Large intestine (tissue), 3 donors: ENCODE results near the gene PARL. TPM values are rescaled to one million over a fixed set of nuclear protein-coding genes. Genes with fewer than 3 reads are reported as not detected.

Experiments used
- DNase-seq, 2 donors: peaks; one replicate each; pipeline versions ENCODE4 v3.0.0 to v3.0.0-alpha.2; 2013
- H3K27ac ChIP-seq: one replicate; pipeline ENCODE4 v1.5.1; 2013; ENCODE audit warnings: low read length
- H3K27me3 ChIP-seq: 2 replicates; pipeline ENCODE4 v1.6.1; 2013; ENCODE audit warnings: low read length; ENCODE audit not compliant: control insufficient read depth, insufficient read depth
- H3K36me3 ChIP-seq: 2 replicates; pipeline ENCODE4 v1.6.1; 2013; ENCODE audit warnings: low read length; ENCODE audit not compliant: control insufficient read depth, insufficient read depth
- H3K4me1 ChIP-seq: one replicate; pipeline ENCODE4 v1.6.1; 2013; ENCODE audit warnings: low read length; ENCODE audit not compliant: control insufficient read depth, insufficient read depth
- H3K4me3 ChIP-seq: one replicate; pipeline ENCODE4 v1.5.1; 2013; ENCODE audit warnings: low read length
- H3K9me3 ChIP-seq: one replicate; pipeline ENCODE4 v1.6.1; 2013; ENCODE audit warnings: mild to moderate bottlenecking, low read depth, low read length, moderate library complexity; ENCODE audit not compliant: control insufficient read depth
- WGBS: methylation state at CpG from one replicate; pipeline ENCODE4 v1.1.5; 2013; ENCODE audit warnings: low lambda C conversion rate; ENCODE audit not compliant: insufficient coverage; 5-methylcytosine and 5-hydroxymethylcytosine counted together
- polyA plus RNA-seq: library from polyadenylated mRNA; unstranded; fragments of 120-200 nt; gene quantifications from one replicate; pipeline ENCODE4 v1.2.1, GENCODE V29; 2013

The PARL gene
- polyA plus RNA-seq, 1 donor, result 42.1 TPM

GRCh38 chr3:183920416-183920815 is 35.7 kb upstream of the PARL start:
- no peak for DNase-seq
- no peak overlapping the region for H3K27ac ChIP-seq
- no peaks in the 10 kb centered on the region for H3K9me3 ChIP-seq
- WGBS, result no CpG with 5 or more reads among the region's 14 CpGs
- no peak overlapping the region for H3K4me3 ChIP-seq
- no peaks in the 10 kb centered on the region for H3K4me1 ChIP-seq
- peaks cover 17% of the 10 kb centered on the region for H3K36me3 ChIP-seq
- H3K27me3 ChIP-seq, result no peaks in the 10 kb centered on the region

- H3K27me3 ChIP-seq, result no peaks in the 10 kb centered on the region
- H3K4me3 ChIP-seq, result no peak overlapping the region
- H3K36me3 ChIP-seq, result peaks cover 10% of the 10 kb centered on the region
- H3K4me1 ChIP-seq, result no peaks in the 10 kb centered on the region
- H3K27ac ChIP-seq, result no peak overlapping the region
- WGBS, result no CpG with 5 or more reads among the region's 2 CpGs
- H3K9me3 ChIP-seq, result peaks cover 6% of the 10 kb centered on the region
- DNase-seq, result no peak
Observed at GRCh38 chr3:183918178-183918577, 33.5 kb upstream of the PARL start.

GRCh38 chr3:183917776-183918175 is 33.1 kb upstream of the PARL start:
- Histone ChIP-seq H3K9me3 (peaks cover 6% of the 10 kb centered on the region), H3K27ac (no peak overlapping the region), H3K4me3 (no peak overlapping the region), H3K36me3 (peaks cover 8% of the 10 kb centered on the region), H3K27me3 (no peaks in the 10 kb centered on the region), H3K4me1 (no peaks in the 10 kb centered on the region)
- no CpG with 5 or more reads among the region's 4 CpGs for WGBS
- DNase-seq, result no peak

DNA sequence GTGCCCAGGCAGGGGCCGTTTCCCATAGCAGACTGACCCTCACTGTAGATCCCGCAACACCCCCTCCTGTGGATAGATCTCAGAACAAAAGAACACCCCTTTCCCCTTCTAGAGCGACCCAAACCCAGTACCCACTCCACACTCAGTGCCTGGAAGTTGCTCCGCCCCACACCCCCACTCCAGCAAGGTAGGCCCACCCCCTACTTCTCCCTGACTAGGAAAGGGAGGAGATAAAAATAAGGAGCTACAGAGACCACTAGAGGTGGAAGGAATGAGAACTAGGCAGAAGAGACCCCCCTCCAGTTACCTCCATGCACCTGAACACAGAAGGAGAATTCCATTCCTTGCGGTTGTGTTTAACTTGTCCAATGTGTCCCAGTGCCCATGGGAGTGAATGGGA is 30.2 kb upstream of the PARL start:
- no peak overlapping the region for H3K27ac ChIP-seq
- H3K9me3 ChIP-seq, result peaks cover 6% of the 10 kb centered on the region
- no peak overlapping the region for H3K4me3 ChIP-seq
- no peaks in the 10 kb centered on the region for H3K4me1 ChIP-seq
- DNase-seq, result no peak
- no peaks in the 10 kb centered on the region for H3K36me3 ChIP-seq
- no peaks in the 10 kb centered on the region for H3K27me3 ChIP-seq
- WGBS, result 67% methylated on average over 1 of the region's 5 CpGs

- H3K27me3 ChIP-seq, result no peaks in the 10 kb centered on the region
- DNase-seq, result no peak
- no peaks in the 10 kb centered on the region for H3K36me3 ChIP-seq
- H3K9me3 ChIP-seq, result peaks cover 6% of the 10 kb centered on the region
- no peak overlapping the region for H3K4me3 ChIP-seq
- WGBS, result no CpG with 5 or more reads among the region's 9 CpGs
- no peak overlapping the region for H3K27ac ChIP-seq
- no peaks in the 10 kb centered on the region for H3K4me1 ChIP-seq
Observed at GRCh38 chr3:183913580-183913920, 28.9 kb upstream of the PARL start.

- peaks cover 6% of the 10 kb centered on the region for H3K9me3 ChIP-seq
- no peak overlapping the region for H3K27ac ChIP-seq
- no CpG with 5 or more reads among the region's 10 CpGs for WGBS
- no peaks in the 10 kb centered on the region for H3K36me3 ChIP-seq
- no peaks in the 10 kb centered on the region for H3K27me3 ChIP-seq
- no peak for DNase-seq
- H3K4me1 ChIP-seq, result no peaks in the 10 kb centered on the region
- H3K4me3 ChIP-seq, result no peak overlapping the region
Observed at GRCh38 chr3:183912895-183913579, 28.4 kb upstream of the PARL start.

- H3K27ac ChIP-seq, result no peak overlapping the region
- 96% methylated on average over 3 of the region's 8 CpGs for WGBS
- no peaks in the 10 kb centered on the region for H3K4me1 ChIP-seq
- H3K4me3 ChIP-seq, result no peak overlapping the region
- no peaks in the 10 kb centered on the region for H3K27me3 ChIP-seq
- H3K36me3 ChIP-seq, result no peaks in the 10 kb centered on the region
- peaks cover 6% of the 10 kb centered on the region for H3K9me3 ChIP-seq
- no peak for DNase-seq
Observed at GRCh38 chr3:183911763-183912506, 27.3 kb upstream of the PARL start.

DNA sequence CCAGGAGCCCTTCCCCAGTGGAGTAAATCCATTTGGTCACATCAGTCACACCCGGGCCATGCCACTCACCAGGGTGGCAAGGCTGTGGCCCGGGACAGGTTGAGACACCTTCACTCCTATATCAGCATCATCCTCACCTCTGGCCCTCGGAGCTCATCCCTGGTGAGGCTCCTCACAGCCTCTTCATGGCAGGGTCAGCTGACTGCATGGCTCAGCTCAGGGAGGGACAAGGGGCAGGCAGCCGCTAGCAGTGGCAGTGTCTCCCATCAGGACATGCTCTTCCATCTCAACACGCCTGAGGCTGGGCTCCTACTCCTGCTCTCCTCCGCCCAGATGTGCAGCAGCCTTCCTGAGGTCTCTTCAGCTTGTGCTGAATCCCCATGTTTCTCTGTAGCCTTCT is 26.4 kb upstream of the PARL start:
- no peak overlapping the region for H3K27ac ChIP-seq
- peaks cover 6% of the 10 kb centered on the region for H3K9me3 ChIP-seq
- H3K36me3 ChIP-seq, result no peaks in the 10 kb centered on the region
- H3K4me3 ChIP-seq, result no peak overlapping the region
- H3K4me1 ChIP-seq, result no peaks in the 10 kb centered on the region
- no peaks in the 10 kb centered on the region for H3K27me3 ChIP-seq
- no peak for DNase-seq
- WGBS, result no CpG with 5 or more reads among the region's 6 CpGs

- no peaks in the 10 kb centered on the region for H3K27me3 ChIP-seq
- H3K9me3 ChIP-seq, result peaks cover 4% of the 10 kb centered on the region
- no peak overlapping the region for H3K27ac ChIP-seq
- H3K4me3 ChIP-seq, result no peak overlapping the region
- WGBS, result no CpG with 5 or more reads among the region's 14 CpGs
- no peaks in the 10 kb centered on the region for H3K4me1 ChIP-seq
- no peaks in the 10 kb centered on the region for H3K36me3 ChIP-seq
- DNase-seq, result no peak
Observed at GRCh38 chr3:183909030-183909600, 24.4 kb upstream of the PARL start.

GRCh38 chr3:183907911-183908331 is 23.2 kb upstream of the PARL start:
- DNase-seq, result no peak
- no peaks in the 10 kb centered on the region for H3K4me1 ChIP-seq
- H3K27ac ChIP-seq, result no peak overlapping the region
- no peaks in the 10 kb centered on the region for H3K27me3 ChIP-seq
- no peaks in the 10 kb centered on the region for H3K9me3 ChIP-seq
- H3K36me3 ChIP-seq, result no peaks in the 10 kb centered on the region
- H3K4me3 ChIP-seq, result no peak overlapping the region
- WGBS, result no CpG with 5 or more reads among the region's 16 CpGs
